Colon (tissue), 2 donors: ENCODE data around the gene ZFYVE19.

Experiments
- FAIRE-seq: peaks from 2 replicates; lab custom pipeline; 2012; peaks lifted over from hg19 to GRCh38; lab: Jason Lieb, UNC
- donor health status: control.
- donor health status: control.

The ZFYVE19 gene

GRCh38 chr15:40815042-40815698, 8.3 kb downstream of the ZFYVE19 start:
- no peak for FAIRE-seq

GRCh38 chr15:40819048-40819447, 12.2 kb downstream of the ZFYVE19 start:
- FAIRE-seq = no peak

- FAIRE-seq = no peak
Observed at GRCh38 chr15:40821195-40821594, 14.3 kb downstream of the ZFYVE19 start.

GRCh38 chr15:40823572-40824343, 16.9 kb downstream of the ZFYVE19 start:
- no peak for FAIRE-seq

- no peak for FAIRE-seq
Observed at GRCh38 chr15:40825661-40826422, 19.0 kb downstream of the ZFYVE19 start.

- FAIRE-seq = no peak
Observed at GRCh38 chr15:40826423-40827075, 19.7 kb downstream of the ZFYVE19 start.

- FAIRE-seq = no peak
Observed at GRCh38 chr15:40828447-40829036, 21.7 kb downstream of the ZFYVE19 start, which contains the start of gene PPP1R14D. Gene PPP1R14D (minus strand): TSS chr15:40828708. CDS start chr15:40828641, 67 bp downstream.

GRCh38 chr15:40829115-40829514, 22.2 kb downstream of the ZFYVE19 start:
- no peak for FAIRE-seq

GRCh38 chr15:40830884-40831283, 24.0 kb downstream of the ZFYVE19 start:
- no peak for FAIRE-seq

GRCh38 chr15:40831861-40832260, 25.0 kb downstream of the ZFYVE19 start:
- no peak for FAIRE-seq

GRCh38 chr15:40832903-40833302, 26.0 kb downstream of the ZFYVE19 start:
- FAIRE-seq = no peak

- no peak for FAIRE-seq
Observed at GRCh38 chr15:40836020-40836419, 29.1 kb downstream of the ZFYVE19 start.

GRCh38 chr15:40838756-40839155, 31.9 kb downstream of the ZFYVE19 start:
- no peak for FAIRE-seq

- no peak for FAIRE-seq
Observed at GRCh38 chr15:40841741-40842140, 34.9 kb downstream of the ZFYVE19 start.

- FAIRE-seq = no peak
Observed at GRCh38 chr15:40843261-40843884, 36.5 kb downstream of the ZFYVE19 start.

- FAIRE-seq = no peak
Observed at GRCh38 chr15:40843885-40844695, 37.2 kb downstream of the ZFYVE19 start, which contains the start of gene SPINT1. Gene SPINT1 (plus strand): TSS chr15:40844048. CDS start chr15:40844555, 507 bp downstream.

- no peak for FAIRE-seq
Observed at GRCh38 chr15:40844696-40845030, 37.8 kb downstream of the ZFYVE19 start.

GRCh38 chr15:40845036-40845435, 38.1 kb downstream of the ZFYVE19 start:
- no peak for FAIRE-seq

- no peak for FAIRE-seq
Observed at GRCh38 chr15:40845511-40846284, 38.8 kb downstream of the ZFYVE19 start.

GRCh38 chr15:40846841-40847222, 39.9 kb downstream of the ZFYVE19 start:
- no peak for FAIRE-seq
